Measurements from ENCODE around the gene GPR78. TPM values are rescaled to one million over a fixed set of nuclear protein-coding genes. Genes with fewer than 3 reads are reported as not detected.

Gene GPR78
- total RNA-seq, 1 experiment from 2014 or later: 5.7 TPM

DNA sequence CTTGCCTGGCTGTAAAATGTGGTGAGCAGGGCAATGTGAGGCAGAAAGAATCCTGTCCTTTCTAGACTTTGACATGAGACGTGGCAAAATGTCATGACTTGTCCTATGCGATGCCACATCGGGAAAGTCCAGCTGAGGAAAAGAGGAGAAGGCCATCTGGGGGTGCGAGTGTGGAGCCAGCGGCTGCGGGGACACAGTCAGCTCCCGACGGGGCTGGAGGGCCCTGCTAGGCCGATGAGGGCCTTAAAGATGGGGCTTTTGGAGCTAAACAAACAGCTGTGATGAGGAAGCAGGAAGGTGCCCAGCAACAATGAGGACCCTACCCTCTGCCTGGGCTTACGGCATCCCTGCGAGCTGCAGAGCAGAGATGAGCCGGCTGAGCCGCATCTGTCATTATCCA is 20.1 kb downstream of the GPR78 start (continued):
- TF ChIP-seq, protein P1, sequence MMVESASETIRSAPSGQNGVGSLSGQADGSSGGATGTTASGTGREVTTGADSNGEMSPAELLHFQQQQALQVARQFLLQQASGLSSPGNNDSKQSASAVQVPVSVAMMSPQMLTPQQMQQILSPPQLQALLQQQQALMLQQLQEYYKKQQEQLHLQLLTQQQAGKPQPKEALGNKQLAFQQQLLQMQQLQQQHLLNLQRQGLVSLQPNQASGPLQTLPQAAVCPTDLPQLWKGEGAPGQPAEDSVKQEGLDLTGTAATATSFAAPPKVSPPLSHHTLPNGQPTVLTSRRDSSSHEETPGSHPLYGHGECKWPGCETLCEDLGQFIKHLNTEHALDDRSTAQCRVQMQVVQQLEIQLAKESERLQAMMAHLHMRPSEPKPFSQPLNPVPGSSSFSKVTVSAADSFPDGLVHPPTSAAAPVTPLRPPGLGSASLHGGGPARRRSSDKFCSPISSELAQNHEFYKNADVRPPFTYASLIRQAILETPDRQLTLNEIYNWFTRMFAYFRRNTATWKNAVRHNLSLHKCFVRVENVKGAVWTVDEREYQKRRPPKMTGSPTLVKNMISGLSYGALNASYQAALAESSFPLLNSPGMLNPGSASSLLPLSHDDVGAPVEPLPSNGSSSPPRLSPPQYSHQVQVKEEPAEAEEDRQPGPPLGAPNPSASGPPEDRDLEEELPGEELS (CRISPR knock-in tag; IDR thresholded peaks at IDR 0.05): no peak
- no peak for TF ChIP-seq NFE2L1 (CRISPR knock-in tag; IDR thresholded peaks at IDR 0.05)
- TF ChIP-seq FOXP1 (CRISPR knock-in tag; IDR thresholded peaks at IDR 0.05; ENCODE audit: borderline replicate concordance): no peak

DNA sequence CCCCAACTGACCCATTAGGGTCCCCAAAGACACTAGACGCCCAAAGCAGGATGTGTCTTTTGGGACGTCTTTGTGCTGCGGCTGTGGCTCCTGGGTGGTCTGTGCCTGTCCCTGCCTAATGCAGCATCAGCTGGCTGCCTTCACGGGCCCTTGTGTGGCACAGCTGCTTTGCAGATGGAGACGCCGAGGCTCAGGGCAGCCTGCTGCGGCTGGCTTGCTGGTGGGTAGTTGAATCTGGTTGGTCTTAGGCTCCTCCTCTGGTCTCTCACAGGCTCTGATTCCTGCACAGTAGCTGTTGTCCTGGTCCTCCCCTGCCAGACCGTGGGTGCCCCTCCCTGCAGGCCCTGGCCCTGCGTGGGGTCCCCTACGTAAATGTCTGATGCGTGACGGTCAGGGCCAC is 20.5 kb downstream of the GPR78 start:
- peaks cover 4% of the 10 kb centered on the region; the same call in 1 of the 2 replicates for H3K36me3 Mint-ChIP-seq
- H3K27me3 Mint-ChIP-seq (ENCODE audit: low read depth): no peaks in the 10 kb centered on the region
- no peaks in the 10 kb centered on the region for H3K4me1 Mint-ChIP-seq
- TF ChIP-seq CREB1 (CRISPR knock-in tag; IDR thresholded peaks at IDR 0.05): no peak
- no peak for TF ChIP-seq GRHL2 (CRISPR knock-in tag; IDR thresholded peaks at IDR 0.05; ENCODE audit: insufficient replicate concordance, severe bottlenecking)
- DNase-seq (ENCODE audit: low spot score) (no peak), ATAC-seq (no peak)
- ChIA-PET CTCF (interaction anchor here (1.4 kb wide), 1 partner anchor 110 kb away, joined by 4 read pairs; no protein-coding TSS in a partner anchor), POLR2A (no interaction called here)
- H3K9me3 Mint-ChIP-seq: no peaks in the 10 kb centered on the region
- no peak overlapping the region for H3K4me3 Mint-ChIP-seq
- no peak overlapping the region for H3K27ac Mint-ChIP-seq

DNA sequence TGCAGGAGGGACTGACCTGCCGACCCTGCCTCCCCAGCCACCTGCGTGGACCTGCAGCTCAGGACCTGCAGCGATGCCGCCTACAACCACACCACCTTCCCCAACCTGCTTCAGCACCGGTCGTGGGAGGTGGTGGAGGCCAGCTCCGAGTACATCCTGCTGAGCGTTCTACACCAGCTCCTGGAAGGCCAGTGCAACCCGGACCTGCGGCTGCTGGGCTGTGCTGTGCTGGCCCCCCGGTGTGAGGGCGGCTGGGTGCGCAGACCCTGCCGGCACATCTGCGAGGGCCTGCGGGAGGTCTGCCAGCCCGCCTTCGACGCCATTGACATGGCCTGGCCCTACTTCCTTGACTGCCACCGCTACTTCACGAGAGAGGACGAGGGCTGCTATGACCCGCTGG is 20.9 kb downstream of the GPR78 start:
- POLR2A ChIA-PET: interaction anchor here (1.0 kb wide), 1 partner anchor 124 kb away, joined by 3 read pairs; no protein-coding TSS in a partner anchor
- ATAC-seq (no peak), DNase-seq (ENCODE audit: low spot score) (no peak)
- no peaks in the 10 kb centered on the region for H3K27me3 Mint-ChIP-seq (ENCODE audit: low read depth)
- H3K9me3 Mint-ChIP-seq: no peaks in the 10 kb centered on the region
- H3K36me3 Mint-ChIP-seq: peaks cover 4% of the 10 kb centered on the region; the same call in 1 of the 2 replicates
- no peak overlapping the region for H3K27ac Mint-ChIP-seq
- TF ChIP-seq FOXP1 (CRISPR knock-in tag; IDR thresholded peaks at IDR 0.05; ENCODE audit: borderline replicate concordance) (no peak), HMGA2 (CRISPR knock-in tag; IDR thresholded peaks at IDR 0.05) (no peak), CBFB (CRISPR knock-in tag; IDR thresholded peaks at IDR 0.05; ENCODE audit: low read depth) (no peak)
- TF ChIP-seq, protein P2, sequence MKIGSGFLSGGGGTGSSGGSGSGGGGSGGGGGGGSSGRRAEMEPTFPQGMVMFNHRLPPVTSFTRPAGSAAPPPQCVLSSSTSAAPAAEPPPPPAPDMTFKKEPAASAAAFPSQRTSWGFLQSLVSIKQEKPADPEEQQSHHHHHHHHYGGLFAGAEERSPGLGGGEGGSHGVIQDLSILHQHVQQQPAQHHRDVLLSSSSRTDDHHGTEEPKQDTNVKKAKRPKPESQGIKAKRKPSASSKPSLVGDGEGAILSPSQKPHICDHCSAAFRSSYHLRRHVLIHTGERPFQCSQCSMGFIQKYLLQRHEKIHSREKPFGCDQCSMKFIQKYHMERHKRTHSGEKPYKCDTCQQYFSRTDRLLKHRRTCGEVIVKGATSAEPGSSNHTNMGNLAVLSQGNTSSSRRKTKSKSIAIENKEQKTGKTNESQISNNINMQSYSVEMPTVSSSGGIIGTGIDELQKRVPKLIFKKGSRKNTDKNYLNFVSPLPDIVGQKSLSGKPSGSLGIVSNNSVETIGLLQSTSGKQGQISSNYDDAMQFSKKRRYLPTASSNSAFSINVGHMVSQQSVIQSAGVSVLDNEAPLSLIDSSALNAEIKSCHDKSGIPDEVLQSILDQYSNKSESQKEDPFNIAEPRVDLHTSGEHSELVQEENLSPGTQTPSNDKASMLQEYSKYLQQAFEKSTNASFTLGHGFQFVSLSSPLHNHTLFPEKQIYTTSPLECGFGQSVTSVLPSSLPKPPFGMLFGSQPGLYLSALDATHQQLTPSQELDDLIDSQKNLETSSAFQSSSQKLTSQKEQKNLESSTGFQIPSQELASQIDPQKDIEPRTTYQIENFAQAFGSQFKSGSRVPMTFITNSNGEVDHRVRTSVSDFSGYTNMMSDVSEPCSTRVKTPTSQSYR (CRISPR knock-in tag; IDR thresholded peaks at IDR 0.05): no peak
- TF ChIP-seq, protein P3, sequence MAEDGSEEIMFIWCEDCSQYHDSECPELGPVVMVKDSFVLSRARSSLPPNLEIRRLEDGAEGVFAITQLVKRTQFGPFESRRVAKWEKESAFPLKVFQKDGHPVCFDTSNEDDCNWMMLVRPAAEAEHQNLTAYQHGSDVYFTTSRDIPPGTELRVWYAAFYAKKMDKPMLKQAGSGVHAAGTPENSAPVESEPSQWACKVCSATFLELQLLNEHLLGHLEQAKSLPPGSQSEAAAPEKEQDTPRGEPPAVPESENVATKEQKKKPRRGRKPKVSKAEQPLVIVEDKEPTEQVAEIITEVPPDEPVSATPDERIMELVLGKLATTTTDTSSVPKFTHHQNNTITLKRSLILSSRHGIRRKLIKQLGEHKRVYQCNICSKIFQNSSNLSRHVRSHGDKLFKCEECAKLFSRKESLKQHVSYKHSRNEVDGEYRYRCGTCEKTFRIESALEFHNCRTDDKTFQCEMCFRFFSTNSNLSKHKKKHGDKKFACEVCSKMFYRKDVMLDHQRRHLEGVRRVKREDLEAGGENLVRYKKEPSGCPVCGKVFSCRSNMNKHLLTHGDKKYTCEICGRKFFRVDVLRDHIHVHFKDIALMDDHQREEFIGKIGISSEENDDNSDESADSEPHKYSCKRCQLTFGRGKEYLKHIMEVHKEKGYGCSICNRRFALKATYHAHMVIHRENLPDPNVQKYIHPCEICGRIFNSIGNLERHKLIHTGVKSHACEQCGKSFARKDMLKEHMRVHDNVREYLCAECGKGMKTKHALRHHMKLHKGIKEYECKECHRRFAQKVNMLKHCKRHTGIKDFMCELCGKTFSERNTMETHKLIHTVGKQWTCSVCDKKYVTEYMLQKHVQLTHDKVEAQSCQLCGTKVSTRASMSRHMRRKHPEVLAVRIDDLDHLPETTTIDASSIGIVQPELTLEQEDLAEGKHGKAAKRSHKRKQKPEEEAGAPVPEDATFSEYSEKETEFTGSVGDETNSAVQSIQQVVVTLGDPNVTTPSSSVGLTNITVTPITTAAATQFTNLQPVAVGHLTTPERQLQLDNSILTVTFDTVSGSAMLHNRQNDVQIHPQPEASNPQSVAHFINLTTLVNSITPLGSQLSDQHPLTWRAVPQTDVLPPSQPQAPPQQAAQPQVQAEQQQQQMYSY (CRISPR knock-in tag; IDR thresholded peaks at IDR 0.05): no peak
- H3K4me1 Mint-ChIP-seq: no peaks in the 10 kb centered on the region
- no peak overlapping the region for H3K4me3 Mint-ChIP-seq
- CTCF ChIA-PET: interaction anchor here (1.4 kb wide), 1 partner anchor 110 kb away, joined by 4 read pairs; no protein-coding TSS in a partner anchor

DNA sequence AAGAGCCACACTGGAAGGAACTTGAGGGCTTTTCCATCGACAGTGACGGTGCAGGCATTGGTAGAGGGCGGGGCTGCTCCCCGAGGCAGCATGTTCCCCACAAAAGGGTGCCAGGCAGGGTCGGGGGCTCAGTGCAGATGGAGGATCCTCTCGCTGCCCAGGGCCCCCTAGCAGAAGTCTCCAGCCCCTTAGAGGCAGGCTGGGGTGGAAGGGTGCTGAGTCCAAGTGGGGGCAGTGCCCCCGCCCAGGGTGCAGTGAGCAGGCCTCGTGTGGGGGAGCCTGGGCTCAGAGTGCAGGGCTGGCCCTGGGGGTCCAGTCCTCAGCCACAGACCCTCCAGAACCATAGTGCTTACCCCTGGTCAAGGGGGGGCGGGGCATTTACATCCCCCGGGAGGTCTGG is 21.4 kb downstream of the GPR78 start:
- Mint-ChIP-seq H3K4me3 (no peak overlapping the region), H3K36me3 (peaks cover 4% of the 10 kb centered on the region; the same call in 1 of the 2 replicates), H3K27me3 (ENCODE audit: low read depth) (no peaks in the 10 kb centered on the region), H3K4me1 (no peaks in the 10 kb centered on the region), H3K9me3 (no peaks in the 10 kb centered on the region), H3K27ac (no peak overlapping the region)
- CTCF ChIA-PET: interaction anchor here (1.4 kb wide), 1 partner anchor 111 kb away, joined by 4 read pairs; no protein-coding TSS in a partner anchor
- no peak for DNase-seq (ENCODE audit: low spot score)
- no peak for ATAC-seq
- TF ChIP-seq IRF2 (CRISPR knock-in tag; IDR thresholded peaks at IDR 0.05; ENCODE audit: borderline replicate concordance, low read depth) (no peak), ZNF219 (CRISPR knock-in tag; IDR thresholded peaks at IDR 0.05; ENCODE audit: borderline replicate concordance) (no peak)
- POLR2A ChIA-PET: interaction anchor here (1.0 kb wide), 1 partner anchor 124 kb away, joined by 3 read pairs; no protein-coding TSS in a partner anchor
